GM18499 (cell line): ENCODE data around the gene GALNT2.

Source experiments
- ATAC-seq: cut with Tn5 transposase; IDR thresholded peaks from one replicate; pipeline ENCODE4 v1.9.1; 2021; ENCODE audit warnings: moderate number of reproducible peaks; ENCODE audit not compliant: insufficient read depth, unreplicated experiment

Gene GALNT2

DNA sequence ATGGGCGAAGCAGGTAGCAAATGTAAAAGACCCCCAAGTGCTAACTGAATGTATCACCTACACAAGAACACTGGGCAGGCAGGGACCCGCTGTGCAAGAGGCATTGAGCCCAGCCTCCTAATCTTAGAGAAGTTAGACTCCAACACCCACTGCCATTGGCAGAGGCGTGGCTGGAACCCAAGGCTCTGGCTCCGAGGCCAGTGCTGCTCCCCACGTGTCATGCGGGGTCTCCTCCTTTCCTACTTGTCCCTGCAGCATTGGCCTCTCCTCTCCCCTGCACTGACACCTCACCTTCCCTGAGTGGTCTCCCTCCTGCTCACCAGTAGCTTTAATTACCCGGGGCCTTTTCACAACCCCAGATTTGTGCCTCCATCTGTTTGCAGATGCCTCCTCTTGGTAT lies 107.0 kb downstream of the GALNT2 start:
- no peak for ATAC-seq

DNA sequence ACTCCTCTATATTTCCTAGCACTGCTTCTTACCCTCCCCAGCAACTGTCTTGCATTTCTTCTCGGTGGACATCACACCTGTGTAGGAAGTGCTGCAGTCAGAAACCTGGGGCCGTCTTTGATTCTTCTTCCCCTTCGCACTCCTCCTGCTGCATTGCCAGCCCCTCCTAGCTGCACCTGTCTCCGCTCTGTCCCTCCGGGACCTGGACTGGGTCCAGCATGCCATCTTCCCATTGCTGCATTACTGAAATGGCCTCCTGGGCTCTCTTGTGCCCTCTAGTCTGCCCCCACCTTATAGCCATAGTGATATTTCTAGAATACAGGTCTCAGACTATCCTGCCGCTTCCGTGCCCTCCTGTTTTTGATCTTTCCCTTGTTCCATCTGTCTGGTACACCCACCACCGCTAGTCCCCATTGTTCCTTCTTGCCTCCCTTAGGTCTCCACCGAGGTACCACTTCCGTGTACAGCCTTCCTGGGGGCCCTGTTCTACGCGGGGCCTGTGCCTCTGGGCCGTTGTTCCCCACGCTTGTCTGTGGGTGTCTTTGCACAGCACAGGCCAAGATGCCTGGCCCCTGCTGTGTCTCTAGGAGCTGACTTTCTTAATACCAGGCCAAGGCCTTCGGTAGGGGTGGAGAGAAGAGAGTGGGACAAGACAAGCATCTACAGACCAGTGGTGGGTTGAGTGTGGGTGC lies 107.6 kb downstream of the GALNT2 start:
- ATAC-seq = no peak

DNA sequence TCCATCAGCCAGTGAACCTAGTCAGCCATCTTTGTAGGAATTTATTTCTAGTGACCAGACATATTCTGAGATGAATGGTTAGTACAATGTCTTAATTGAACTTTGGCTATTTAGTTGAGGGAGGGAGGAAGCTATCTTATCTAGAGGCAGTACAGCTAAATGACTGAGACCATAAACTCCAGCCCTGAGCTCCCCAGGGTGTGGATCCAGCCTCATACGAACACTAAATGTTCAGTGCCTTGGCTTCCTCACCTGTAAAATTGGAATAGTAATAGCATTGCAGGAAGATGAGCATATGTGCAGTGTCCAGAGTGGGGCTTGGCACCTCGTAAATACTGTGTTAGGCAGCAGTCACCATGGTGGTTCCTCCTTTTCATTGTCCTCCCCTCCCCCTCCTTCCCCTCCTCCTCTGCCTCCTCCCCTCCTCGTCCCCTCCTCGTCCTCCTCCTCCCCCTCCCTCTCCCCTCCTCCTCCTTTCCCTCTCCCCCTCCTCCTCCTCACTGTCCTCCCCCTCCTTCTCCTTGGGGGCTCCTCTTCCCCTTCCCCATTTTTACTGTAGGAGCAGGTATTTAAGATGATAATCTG lies 108.2 kb downstream of the GALNT2 start:
- ATAC-seq = no peak

DNA sequence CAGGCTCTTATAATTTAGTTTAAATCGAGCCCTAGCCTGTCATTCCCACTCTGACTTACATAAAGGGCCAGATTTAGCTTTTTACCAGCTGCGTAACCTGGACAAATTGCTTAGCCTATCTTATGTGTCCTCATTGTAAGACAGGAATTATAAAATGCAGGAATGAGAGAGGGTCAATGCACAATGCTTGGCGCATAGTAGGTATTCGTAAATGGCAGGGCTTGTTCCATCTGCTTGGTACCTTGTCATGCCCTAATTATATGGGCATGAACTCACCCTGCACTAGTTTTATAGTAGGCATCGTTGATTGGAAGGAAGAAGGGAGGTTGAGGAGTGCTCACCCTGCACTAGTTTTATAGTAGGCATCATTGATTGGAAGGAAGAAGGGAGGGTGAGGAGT lies 108.8 kb downstream of the GALNT2 start:
- no peak for ATAC-seq

DNA sequence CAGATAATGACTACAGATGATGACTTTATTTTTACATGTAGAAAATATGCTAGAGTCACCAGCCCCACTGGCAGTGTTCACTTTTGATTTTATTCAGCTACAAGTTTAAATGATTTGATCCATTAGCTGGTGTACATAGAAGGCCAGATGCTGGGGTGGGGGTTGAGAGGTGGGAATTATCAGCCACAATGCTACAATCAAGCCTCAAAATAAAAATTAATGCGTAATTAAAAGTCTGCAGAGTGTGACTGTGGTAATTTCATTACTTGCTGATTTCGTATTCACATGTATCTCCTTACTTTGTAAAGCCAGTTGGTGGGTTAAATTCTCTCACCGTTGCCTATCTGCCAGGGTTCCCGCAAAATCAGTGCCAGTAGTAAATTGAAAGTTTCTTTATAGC lies 109.3 kb downstream of the GALNT2 start:
- ATAC-seq = no peak

DNA sequence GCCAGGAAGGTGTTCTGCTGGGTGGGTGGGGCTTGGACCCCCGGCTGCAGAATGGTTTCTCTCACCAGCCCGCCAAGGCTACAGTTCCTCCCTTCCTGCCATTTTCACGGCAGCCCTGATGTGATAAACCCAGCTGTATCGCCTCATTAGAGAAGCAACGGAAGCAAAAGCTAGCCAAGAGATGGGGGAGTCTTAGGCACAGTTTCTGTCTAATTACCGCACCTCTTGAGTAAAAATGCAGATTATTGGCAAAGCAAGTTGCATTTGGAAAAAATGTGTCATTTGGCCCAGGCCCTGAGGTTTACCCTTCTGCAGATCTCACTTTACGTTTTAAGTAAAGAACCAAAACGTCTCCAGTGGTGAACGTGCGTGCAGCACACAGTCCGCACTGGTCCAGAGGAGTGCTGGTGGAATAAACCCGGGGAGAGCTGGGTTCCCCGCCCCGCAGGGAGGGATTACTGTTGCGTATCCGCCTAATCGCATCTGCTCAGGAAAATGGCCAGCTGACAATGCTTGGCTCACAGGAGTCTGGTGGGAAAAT lies 109.9 kb downstream of the GALNT2 start:
- ATAC-seq = no peak

DNA sequence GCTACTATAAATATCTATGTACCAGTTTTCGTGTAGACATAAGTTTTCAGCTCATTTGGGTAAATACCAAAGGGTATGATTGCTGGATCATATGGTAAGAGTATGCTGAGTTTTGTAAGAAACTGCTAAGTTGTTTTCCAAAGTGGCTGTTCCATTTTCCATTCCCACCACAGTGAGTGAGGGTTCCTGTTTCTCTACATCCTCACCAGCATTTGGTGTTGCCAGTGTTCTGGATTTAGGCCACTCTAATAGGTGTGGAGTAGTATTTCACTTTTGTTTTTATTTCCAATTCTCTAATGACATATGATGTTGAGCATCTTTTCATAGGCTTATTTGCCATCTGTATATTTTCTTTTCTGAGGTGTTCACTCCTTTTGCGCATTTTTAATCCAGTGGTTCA lies 112.2 kb downstream of the GALNT2 start:
- ATAC-seq = no peak

DNA sequence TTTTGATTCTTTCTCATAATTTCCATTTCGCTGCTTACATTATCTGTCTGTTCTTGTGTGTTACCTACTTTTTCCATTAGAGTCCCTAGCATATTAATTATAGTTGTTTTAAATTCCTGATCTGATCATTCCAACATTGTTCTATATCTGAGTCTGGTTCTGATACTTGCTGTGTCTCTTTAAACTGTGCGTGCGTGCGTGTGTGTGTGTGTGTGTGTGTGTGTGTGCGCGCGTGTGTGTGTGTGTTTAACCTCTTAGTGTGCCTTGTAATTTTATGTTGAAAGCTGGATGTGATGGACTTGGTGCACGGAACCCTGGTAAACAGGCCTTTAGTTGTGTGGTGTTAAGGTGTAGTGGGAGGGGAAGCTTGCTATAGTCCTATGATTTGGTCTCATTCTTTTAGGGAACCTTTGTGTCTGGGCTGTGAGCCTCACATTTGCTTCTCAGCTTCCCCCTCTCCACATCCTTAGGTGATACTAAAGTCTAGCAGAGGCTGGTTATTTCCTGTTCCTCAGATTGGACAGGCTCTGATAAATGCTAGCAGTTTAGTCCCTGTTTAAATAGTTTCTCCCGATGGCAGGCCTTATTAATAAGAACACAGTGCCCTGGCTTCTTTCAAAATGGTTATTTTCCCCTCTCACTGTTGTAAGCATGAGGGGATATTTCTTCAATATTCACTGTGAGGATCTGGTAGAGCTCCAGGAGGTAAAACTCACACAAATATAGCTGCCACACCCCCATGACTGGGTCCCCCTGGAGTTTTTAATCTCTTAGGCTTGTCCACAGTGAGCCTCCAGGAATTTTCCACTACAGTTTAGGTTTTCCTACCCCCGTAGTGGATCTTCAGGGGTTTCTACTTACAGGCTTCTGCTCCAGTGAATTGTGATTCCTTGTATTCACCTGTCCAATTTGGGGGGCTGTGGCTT lies 118.3 kb downstream of the GALNT2 start:
- ATAC-seq = no peak

DNA sequence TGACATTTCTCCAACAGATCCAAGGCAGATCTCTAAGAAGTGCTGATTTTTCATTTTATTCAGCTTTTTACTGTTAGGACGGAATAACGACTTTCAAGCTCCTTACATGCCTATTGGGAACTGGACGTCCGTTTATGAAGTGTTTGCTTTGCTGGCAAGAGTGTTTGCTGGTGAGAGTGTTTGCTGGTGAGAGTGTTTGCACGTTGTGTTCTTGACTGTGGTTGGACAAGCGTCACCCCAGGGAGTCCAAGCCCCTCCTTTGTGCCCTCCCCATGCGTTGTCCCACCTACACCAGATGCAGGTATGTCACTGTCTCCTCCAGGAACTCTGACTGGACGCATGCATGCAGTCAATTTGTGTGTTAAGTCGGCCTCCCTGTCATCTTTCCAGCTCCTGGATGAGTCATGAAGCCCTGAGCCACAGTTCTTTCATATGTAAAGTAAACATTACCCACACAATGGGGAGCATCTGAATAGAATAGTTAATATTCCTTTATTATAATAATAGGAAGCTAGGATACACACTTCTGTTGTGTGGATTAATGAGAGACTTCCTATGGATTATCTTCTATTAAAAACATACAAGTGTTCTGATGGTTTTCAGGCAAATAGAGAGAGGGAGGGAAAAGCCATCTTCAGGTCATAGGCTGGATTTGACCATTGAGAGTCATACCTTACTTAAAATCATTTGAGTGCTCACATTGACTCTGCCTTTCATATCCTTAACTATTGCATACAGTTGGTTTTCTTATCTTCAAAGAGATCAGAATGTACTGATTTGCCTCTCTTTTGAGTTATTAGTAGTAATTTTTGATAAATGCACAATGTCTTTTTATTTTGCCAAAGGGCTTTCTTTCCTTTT lies 119.2 kb downstream of the GALNT2 start:
- ATAC-seq = no peak

DNA sequence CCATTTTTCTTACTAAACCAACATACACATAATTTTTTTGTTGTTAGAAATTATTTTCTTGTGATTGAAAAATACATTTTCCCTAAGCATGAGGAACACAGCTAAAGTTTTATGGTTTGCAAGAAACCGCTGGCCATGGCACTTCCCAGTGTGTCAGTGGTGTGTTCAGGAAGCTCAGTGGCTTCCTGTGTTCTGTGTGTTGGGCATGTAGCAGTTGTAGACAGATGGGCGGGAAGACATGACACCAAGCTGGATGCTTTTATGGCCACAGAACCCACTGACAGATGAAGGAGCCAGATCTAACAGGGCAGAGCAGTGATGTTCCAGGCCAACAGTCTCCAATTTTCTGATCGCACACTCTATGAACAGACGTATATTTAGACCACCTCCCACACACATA lies 119.8 kb downstream of the GALNT2 start:
- no peak for ATAC-seq

DNA sequence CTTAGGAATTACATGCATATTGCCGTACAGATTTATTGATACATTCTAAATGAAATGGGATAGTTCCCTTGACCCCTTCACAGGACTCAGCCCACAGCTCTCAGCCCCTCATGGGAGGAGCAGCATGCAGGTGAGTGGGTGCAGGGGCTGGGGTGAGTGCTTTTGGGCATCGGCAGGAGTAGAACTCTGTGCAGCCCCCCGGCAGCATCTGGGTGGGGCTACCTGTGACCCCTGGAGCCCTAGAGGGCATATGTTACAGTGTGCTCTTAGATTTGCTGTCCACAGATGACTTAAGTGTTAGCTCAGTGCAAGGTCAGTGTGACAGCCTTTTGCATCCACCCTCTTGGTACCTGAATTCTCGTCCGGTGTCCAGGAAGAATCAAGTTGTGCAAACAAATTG lies 120.3 kb downstream of the GALNT2 start:
- no peak for ATAC-seq

DNA sequence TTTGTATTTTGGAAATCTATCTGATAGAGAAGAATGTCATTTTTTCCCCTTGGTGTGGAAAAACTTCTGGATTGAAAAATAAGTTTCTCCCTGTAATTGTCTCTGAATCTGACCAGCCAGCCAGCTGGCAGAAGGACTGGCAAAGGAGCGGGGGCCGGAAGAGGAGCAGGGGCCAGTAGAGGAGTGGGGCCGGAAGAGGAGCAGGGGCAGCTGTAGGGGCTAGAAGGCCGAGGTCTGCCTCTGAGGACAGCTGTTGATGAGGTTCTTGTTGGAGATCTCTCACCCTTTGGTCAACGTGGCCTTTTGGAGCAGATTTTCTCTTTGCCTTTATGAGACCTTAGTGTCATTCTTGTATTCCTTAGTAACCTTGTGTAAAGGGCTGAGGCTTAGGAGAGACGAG lies 121.8 kb downstream of the GALNT2 start:
- no peak for ATAC-seq

DNA sequence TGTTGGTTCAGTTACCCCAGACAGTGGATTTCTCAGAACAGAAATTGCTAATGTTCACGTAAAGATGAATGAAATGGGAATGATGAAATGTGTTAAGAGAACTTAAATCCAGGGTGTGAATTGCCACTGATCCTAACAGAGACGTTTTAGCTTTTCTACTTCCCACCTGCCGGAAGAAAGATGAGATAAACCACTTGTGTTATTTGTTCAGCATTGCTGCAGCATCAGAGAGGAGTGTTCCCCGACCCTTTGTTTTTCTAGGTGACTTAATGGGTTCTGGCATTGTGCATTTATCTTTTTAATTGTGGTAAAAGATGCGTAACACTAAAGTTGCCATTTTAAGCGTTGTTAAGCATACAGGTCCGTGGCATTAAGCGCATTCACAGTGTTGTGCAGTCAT lies 122.3 kb downstream of the GALNT2 start:
- no peak for ATAC-seq

DNA sequence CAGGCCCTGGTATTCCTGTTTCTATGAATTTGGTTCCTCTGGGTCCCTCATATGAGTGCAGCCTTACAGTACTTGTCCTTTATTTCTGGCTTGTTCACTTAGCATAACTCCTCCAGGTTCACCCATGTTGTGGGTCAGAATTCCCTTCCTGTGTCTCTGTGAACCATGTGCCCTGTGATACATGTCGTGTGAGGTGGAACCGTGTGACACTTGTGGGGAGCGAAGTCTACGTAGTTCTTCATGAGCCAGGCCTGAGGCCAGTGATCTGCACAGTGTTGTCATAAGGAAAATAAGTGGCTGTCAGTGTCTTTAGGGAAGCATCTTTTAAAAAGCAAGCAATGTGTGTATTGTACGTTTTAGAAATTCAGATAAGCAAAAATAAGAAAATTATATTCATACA lies 122.8 kb downstream of the GALNT2 start:
- ATAC-seq = no peak

DNA sequence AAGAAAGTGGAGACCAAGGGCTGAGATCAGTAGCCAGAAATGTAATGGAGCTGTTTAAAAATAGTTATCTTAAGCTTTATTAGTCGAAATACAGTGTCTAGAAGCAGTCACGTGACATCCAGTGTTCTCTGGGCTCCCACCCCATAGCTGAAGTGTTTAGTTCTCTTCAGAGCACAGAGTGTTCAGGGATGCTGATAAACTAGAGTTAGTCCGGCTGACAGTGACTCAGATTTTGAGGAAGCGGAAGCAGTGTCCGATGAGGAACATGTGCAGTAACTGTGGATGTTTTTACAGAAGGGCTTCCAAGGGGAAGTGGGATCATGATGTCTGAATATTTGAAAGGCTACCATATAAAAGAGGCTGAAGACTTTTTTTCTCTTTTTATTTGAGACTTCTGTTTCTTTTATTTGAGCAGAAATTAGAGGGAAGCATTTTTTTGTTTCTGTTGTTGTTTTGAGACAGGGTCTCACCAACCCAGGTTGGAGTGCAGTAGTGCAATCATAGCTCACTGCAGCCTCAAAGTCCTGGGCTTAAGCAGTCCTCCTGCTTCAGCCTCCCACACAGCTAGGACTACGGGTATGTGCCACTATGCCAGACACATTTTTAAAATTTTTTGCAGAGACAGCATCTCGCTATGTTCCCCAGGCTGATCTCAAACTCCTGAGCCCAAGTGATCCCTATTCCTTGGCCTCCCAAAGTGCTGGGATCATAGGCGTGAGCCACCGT lies 124.2 kb downstream of the GALNT2 start:
- ATAC-seq = no peak

DNA sequence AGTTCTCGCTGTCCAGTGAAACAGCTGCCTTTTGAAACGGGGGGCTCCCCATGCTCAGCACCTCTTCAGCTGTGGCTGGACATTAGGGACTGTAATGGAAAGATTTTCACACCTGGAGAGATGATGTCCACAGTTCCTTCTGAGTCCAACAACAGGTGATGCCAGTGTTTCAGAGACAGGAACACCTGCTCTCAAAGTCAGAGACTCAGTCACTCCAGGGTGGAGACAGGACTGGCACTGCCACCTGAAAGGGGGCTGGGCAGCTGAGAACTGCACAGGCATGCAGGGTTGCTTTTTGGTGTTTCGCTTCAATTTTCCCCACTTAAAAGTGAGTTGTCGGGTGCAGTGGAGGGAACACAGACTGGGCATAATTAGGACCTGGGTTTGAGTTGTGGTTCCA lies 124.8 kb downstream of the GALNT2 start:
- ATAC-seq = no peak

DNA sequence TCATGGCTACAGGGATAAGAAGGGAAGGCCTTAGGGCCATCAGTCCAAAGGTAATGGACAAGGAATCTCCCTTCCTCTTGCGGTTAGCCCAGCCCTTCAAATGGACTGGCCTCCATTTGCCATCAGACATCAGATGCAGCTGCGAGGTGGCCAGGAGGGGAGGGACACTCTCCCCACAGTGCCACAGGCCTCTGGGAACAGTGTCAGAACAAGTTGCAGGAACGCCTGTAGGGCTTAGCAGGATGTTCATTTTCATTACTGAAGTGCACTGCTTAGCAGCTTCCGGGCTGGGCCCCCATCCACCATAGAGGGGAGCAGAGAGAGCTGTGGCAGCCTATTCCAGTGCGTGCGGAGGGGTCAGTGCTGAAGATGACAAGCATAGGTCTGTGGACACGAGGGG lies 127.5 kb downstream of the GALNT2 start:
- no peak for ATAC-seq

DNA sequence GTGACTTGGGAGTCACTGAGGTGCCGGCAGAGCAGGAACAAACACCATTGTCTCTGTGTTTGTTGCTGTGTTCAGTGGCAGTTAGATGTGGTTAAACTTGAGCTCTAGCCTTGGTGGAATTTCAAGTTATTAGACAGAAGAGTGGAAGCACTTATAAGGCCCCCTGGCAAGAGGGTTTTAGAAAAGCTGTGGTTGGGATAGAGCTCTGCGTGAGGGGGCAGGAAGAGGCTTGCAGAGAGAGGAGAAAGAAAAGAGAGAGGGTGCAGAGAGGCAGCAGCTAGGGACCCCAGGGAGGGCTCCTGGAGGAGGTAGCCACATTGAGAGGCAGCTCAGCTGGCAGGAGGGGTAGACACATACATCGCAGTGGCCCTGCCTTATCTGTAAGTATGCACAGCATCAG lies 128.2 kb downstream of the GALNT2 start:
- ATAC-seq = no peak

DNA sequence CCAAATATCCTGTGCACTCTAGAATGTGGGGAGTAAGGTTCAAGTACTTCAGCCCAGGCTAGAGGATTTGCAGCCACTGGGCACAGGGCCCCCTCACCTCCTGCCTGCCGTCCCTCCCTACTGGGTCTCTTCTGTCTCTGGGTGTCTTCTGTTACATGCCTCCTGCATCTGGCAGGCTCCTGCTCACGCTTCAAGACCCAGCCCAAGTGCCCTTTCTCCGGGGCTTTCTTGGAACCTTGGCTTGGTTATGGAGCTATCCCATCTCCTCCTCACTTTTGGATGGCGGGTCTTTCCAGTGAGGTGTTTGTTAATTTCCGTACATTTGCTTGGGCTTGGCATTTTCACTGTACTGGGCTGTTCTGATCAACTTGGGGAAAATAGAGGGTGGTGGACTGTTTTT lies 129.0 kb downstream of the GALNT2 start:
- no peak for ATAC-seq
